ENCODE measurements around the gene KDM4B. TPM values are rescaled to one million over a fixed set of nuclear protein-coding genes. Genes with fewer than 3 reads are reported as not detected.

KDM4B gene
- total and polyA plus RNA-seq, 4 donors: 3.2 to 19.7 (median 12.9) TPM

GRCh38 chr19:5137571-5138124 is 168.7 kb downstream of the KDM4B start:
- 94% methylated on average over 29 of the region's 29 CpGs for WGBS
- Histone ChIP-seq H3K9ac (ENCODE audit: low read depth in 1 of 2, low read length in 2 of 2) (no peak overlapping the region), H3K4me3 (ENCODE audit: low read depth in 1 of 3, low read length in 3 of 3) (no peak overlapping the region), H3K27me3 (ENCODE audit: control insufficient read depth in 4 of 4, insufficient read depth in 4 of 4, low read length in 3 of 4) (no peaks in the 10 kb centered on the region), H3K9me3 (ENCODE audit: control insufficient read depth in 4 of 4, low read length in 3 of 4) (no peaks in the 10 kb centered on the region), H3K4me1 (ENCODE audit: control insufficient read depth in 4 of 4, insufficient read depth in 4 of 4, low read length in 3 of 4) (peaks cover 0 to 4% (median 0%) of the 10 kb centered on the region in 4 donors), H3K36me3 (ENCODE audit: control insufficient read depth in 4 of 4, insufficient read depth in 3 of 4, low read depth in 1 of 4, low read length in 3 of 4) (peaks cover 22 to 88% (median 28%) of the 10 kb centered on the region in 4 donors), H3K27ac (ENCODE audit: low read depth in 1 of 2, low read length in 2 of 2) (no peak overlapping the region)
- TF ChIP-seq HNF4G (IDR thresholded peaks at IDR 0.05): no peak
- TF ChIP-seq TAF1 (conservative IDR thresholded peaks at IDR 0.05): no peak
- TF ChIP-seq, protein P1, sequence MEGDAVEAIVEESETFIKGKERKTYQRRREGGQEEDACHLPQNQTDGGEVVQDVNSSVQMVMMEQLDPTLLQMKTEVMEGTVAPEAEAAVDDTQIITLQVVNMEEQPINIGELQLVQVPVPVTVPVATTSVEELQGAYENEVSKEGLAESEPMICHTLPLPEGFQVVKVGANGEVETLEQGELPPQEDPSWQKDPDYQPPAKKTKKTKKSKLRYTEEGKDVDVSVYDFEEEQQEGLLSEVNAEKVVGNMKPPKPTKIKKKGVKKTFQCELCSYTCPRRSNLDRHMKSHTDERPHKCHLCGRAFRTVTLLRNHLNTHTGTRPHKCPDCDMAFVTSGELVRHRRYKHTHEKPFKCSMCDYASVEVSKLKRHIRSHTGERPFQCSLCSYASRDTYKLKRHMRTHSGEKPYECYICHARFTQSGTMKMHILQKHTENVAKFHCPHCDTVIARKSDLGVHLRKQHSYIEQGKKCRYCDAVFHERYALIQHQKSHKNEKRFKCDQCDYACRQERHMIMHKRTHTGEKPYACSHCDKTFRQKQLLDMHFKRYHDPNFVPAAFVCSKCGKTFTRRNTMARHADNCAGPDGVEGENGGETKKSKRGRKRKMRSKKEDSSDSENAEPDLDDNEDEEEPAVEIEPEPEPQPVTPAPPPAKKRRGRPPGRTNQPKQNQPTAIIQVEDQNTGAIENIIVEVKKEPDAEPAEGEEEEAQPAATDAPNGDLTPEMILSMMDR (IDR thresholded peaks at IDR 0.05; ENCODE audit: low read depth, low read length, missing input control): peak; percentile 6
- TF ChIP-seq SP1 (IDR thresholded peaks at IDR 0.05): no peak
- TF ChIP-seq FOXA2 (IDR thresholded peaks at IDR 0.05): no peak
- no peak for TF ChIP-seq ATF3 (IDR thresholded peaks at IDR 0.05)
- DNase-seq (ENCODE audit: low spot score): no peak

DNA sequence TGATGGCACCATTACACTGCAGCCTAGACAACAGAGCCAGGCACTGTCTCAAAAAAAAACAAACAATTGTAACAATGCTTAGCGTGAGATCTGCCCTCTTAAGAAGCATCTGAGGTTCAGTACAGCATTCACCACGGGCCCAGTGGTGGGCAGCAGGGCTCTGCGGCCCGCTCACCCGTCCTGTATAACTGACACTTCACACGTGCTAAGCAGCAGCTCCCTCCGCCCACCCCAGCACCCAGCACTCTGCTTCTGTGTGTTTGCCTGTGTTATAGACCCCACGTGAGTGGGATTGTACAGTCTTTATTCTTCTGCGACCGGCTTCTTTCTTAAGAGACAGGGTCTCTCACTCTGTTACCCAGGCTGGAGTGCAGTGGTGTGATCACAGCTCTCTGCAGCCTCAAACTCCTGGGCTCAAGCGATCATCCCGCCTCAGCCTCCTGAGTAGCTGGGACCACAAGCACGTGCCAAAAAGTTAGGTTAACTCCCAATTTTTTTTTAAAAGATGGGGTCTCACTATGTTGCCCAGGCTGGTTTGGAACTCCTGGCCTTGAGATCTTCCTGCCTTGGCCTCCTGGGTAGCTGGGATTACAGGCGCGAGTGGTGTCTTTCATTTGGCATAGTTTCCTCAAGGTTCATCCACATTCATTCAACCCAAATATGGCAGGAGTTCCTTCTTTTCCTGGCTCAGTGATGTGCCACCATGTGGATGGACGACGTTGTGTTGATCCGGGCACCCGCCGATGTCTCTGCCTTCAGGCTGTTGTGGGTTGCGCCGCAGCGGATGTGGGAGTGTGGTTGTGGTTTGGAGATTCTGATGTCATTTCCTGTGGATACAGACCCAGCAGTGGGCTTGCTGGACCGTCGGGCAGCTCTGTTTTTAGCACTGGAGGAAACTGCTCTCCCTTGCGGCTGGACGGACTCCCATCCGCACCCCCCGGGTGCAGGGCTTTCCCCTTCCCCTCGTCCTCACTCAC is 170.0 kb downstream of the KDM4B start:
- 77% methylated on average over 30 of the region's 30 CpGs for WGBS

More for the DNA sequence above, 170.0 kb downstream of the KDM4B start:
- H3K27ac ChIP-seq (ENCODE audit: low read depth in 1 of 2, low read length in 2 of 2): no peak overlapping the region
- no peaks in the 10 kb centered on the region for H3K9me3 ChIP-seq (ENCODE audit: control insufficient read depth in 4 of 4, low read length in 3 of 4)
- H3K36me3 ChIP-seq (ENCODE audit: control insufficient read depth in 4 of 4, insufficient read depth in 3 of 4, low read depth in 1 of 4, low read length in 3 of 4): peaks cover 20 to 87% (median 28%) of the 10 kb centered on the region in 4 donors
- peaks cover 0 to 4% (median 0%) of the 10 kb centered on the region in 4 donors for H3K4me1 ChIP-seq (ENCODE audit: control insufficient read depth in 4 of 4, insufficient read depth in 4 of 4, low read length in 3 of 4)
- TF ChIP-seq RXRA (IDR thresholded peaks at IDR 0.05): no peak
- TF ChIP-seq FOXA2 (IDR thresholded peaks at IDR 0.05): no peak
- no peak for TF ChIP-seq SP1 (IDR thresholded peaks at IDR 0.05)
- TF ChIP-seq, protein P1 (IDR thresholded peaks at IDR 0.05; ENCODE audit: low read depth, low read length, missing input control): no peak
- TF ChIP-seq, protein P2, sequence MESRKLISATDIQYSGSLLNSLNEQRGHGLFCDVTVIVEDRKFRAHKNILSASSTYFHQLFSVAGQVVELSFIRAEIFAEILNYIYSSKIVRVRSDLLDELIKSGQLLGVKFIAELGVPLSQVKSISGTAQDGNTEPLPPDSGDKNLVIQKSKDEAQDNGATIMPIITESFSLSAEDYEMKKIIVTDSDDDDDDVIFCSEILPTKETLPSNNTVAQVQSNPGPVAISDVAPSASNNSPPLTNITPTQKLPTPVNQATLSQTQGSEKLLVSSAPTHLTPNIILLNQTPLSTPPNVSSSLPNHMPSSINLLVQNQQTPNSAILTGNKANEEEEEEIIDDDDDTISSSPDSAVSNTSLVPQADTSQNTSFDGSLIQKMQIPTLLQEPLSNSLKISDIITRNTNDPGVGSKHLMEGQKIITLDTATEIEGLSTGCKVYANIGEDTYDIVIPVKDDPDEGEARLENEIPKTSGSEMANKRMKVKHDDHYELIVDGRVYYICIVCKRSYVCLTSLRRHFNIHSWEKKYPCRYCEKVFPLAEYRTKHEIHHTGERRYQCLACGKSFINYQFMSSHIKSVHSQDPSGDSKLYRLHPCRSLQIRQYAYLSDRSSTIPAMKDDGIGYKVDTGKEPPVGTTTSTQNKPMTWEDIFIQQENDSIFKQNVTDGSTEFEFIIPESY (IDR thresholded peaks at IDR 0.05): no peak
- TF ChIP-seq NR2F2 (IDR thresholded peaks at IDR 0.05): no peak
- no peak for TF ChIP-seq YY1 (IDR thresholded peaks at IDR 0.05)
- no peak for TF ChIP-seq HNF4A (conservative IDR thresholded peaks at IDR 0.05)
- TF ChIP-seq ATF3 (IDR thresholded peaks at IDR 0.05): no peak
- TF ChIP-seq, protein P3, sequence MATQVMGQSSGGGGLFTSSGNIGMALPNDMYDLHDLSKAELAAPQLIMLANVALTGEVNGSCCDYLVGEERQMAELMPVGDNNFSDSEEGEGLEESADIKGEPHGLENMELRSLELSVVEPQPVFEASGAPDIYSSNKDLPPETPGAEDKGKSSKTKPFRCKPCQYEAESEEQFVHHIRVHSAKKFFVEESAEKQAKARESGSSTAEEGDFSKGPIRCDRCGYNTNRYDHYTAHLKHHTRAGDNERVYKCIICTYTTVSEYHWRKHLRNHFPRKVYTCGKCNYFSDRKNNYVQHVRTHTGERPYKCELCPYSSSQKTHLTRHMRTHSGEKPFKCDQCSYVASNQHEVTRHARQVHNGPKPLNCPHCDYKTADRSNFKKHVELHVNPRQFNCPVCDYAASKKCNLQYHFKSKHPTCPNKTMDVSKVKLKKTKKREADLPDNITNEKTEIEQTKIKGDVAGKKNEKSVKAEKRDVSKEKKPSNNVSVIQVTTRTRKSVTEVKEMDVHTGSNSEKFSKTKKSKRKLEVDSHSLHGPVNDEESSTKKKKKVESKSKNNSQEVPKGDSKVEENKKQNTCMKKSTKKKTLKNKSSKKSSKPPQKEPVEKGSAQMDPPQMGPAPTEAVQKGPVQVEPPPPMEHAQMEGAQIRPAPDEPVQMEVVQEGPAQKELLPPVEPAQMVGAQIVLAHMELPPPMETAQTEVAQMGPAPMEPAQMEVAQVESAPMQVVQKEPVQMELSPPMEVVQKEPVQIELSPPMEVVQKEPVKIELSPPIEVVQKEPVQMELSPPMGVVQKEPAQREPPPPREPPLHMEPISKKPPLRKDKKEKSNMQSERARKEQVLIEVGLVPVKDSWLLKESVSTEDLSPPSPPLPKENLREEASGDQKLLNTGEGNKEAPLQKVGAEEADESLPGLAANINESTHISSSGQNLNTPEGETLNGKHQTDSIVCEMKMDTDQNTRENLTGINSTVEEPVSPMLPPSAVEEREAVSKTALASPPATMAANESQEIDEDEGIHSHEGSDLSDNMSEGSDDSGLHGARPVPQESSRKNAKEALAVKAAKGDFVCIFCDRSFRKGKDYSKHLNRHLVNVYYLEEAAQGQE (IDR thresholded peaks at IDR 0.05): no peak
- no peak for TF ChIP-seq JUND (IDR thresholded peaks at IDR 0.05)
- no peak overlapping the region for H3K9ac ChIP-seq (ENCODE audit: low read depth in 1 of 2, low read length in 2 of 2)
- no peak for DNase-seq (ENCODE audit: low spot score)
- no peak overlapping the region for H3K4me3 ChIP-seq (ENCODE audit: low read depth in 1 of 3, low read length in 3 of 3)
- H3K27me3 ChIP-seq (ENCODE audit: control insufficient read depth in 4 of 4, insufficient read depth in 4 of 4, low read length in 3 of 4): no peaks in the 10 kb centered on the region
